C4-2B (cell line): ENCODE results near the gene ENOSF1.

Experiments used
- H3K27ac ChIP-seq: fragments of 450-650 bp; 2 replicates; pipeline ENCODE4 v1.5.1; 2017
- CTCF ChIP-seq: fragments of 450-650 bp; conservative IDR thresholded peaks from 2 replicates; pipeline ENCODE4 v1.5.1; 2017; ENCODE audit warnings: mild to moderate bottlenecking
- ZFX ChIP-seq: fragments of 450-650 bp; IDR thresholded peaks from 2 replicates; pipeline ENCODE4 v1.6.1; 2017

The ENOSF1 gene

GRCh38 chr18:678482-679182, 33.8 kb downstream of the ENOSF1 start:
- TF ChIP-seq CTCF (no peak), ZFX (no peak)
- no peak overlapping the region for H3K27ac ChIP-seq

- TF ChIP-seq ZFX: no peak
- no peak for TF ChIP-seq CTCF
- H3K27ac ChIP-seq: no peak overlapping the region
Measured at GRCh38 chr18:677951-678381, 34.5 kb downstream of the ENOSF1 start.

- H3K27ac ChIP-seq: no peak overlapping the region
Measured at GRCh38 chr18:677145-677544, 35.3 kb downstream of the ENOSF1 start.

GRCh38 chr18:676736-677135, 35.7 kb downstream of the ENOSF1 start:
- H3K27ac ChIP-seq: no peak overlapping the region
- no peak for TF ChIP-seq CTCF
- no peak for TF ChIP-seq ZFX

More at GRCh38 chr18:677145-677544, 35.3 kb downstream of the ENOSF1 start:
- no peak for TF ChIP-seq CTCF
- TF ChIP-seq ZFX: no peak

- H3K27ac ChIP-seq: no peak overlapping the region
- TF ChIP-seq CTCF: no peak
- no peak for TF ChIP-seq ZFX
Measured at GRCh38 chr18:676069-676468, 36.4 kb downstream of the ENOSF1 start.

- TF ChIP-seq CTCF (no peak), ZFX (no peak)
- no peak overlapping the region for H3K27ac ChIP-seq
Measured at GRCh38 chr18:675307-675706, 37.1 kb downstream of the ENOSF1 start.

GRCh38 chr18:673769-674168, 38.7 kb downstream of the ENOSF1 start:
- no peak for TF ChIP-seq ZFX
- H3K27ac ChIP-seq: no peak overlapping the region

GRCh38 chr18:673317-673716, 39.1 kb downstream of the ENOSF1 start:
- no peak overlapping the region for H3K27ac ChIP-seq
- no peak for TF ChIP-seq CTCF
